HepG2 (cell line): Measurements from ENCODE around the gene PDIA5. TPM values are rescaled to one million over a fixed set of nuclear protein-coding genes. Genes with fewer than 3 reads are reported as not detected.

Experiments
- ATAC-seq: fragments of 200-7000 bp; cut with Tn5 transposase; 3 replicates; pipeline ENCODE4 v1.9.1; 2020; ENCODE audit warnings: mild to moderate bottlenecking, moderate library complexity
- BruUV-seq: library from RNA; stranded (reverse); fragments of 400-500 nt; replicated peaks from 2 replicates; lab custom pipeline; 2021; lab: Mats Ljungman, UMichigan
- CTCF ChIA-PET: fragments of 300-600 bp; formaldehyde crosslinking; extraction: SDS; loops from one replicate; lab custom pipeline; 2021; ENCODE audit warnings: low total read pairs, inconsistent platforms, low intra/inter-chr PET ratio; lab: Yijun Ruan, JAX
- POLR2A ChIA-PET: fragments of 350-600 bp; sonication (Branson Sonifier 250); formaldehyde crosslinking; loops from one replicate; lab custom pipeline; 2020; ENCODE audit warnings: antibody characterized with exemption, inconsistent platforms; lab: Yijun Ruan, JAX
- DNase-seq: peaks from one replicate; pipeline ENCODE4 v3.0.0-alpha.2; 2015; ENCODE audit warnings: low spot score
- FAIRE-seq: peaks from 3 replicates; lab custom pipeline; 2011; peaks lifted over from hg19 to GRCh38; lab: Jason Lieb, UNC
- H2AFZ ChIP-seq: one replicate; pipeline ENCODE4 v1.6.1; 2011; ENCODE audit warnings: low read length, inconsistent platforms
- H3K27ac ChIP-seq: fragments of 300-600 bp; 3 replicates; pipeline ENCODE4 v1.8.0; 2011; ENCODE audit warnings: mixed run types, mild to moderate bottlenecking, mixed read lengths, low read length, inconsistent platforms; ENCODE audit not compliant: insufficient read depth; ENCODE audit errors: extremely low read length
- H3K27me3 ChIP-seq, 2 experiments: fragments of 200-600 bp in 1 of 2; 2 replicates in 1 of 2; 3 replicates in 1 of 2; pipeline versions ENCODE4 v1.6.0 to v1.8.0; 2011; ENCODE audit warnings: low read length in 2 of 2, mild to moderate bottlenecking in 2 of 2, moderate library complexity in 2 of 2, inconsistent platforms in 1 of 2; ENCODE audit not compliant: insufficient read depth in 2 of 2, control insufficient read depth in 1 of 2
- H3K36me3 ChIP-seq, 2 experiments: fragments of 200-600 bp in 1 of 2; replicated peaks in 1 of 2; 2 replicates in 1 of 2; 3 replicates in 1 of 2; pipeline versions ENCODE4 v1.5.1 to v1.8.0; 2011; ENCODE audit warnings: low read length in 2 of 2, inconsistent platforms in 1 of 2; ENCODE audit not compliant: insufficient read depth in 2 of 2, control insufficient read depth in 1 of 2
- H3K4me1 ChIP-seq: 2 replicates; pipeline ENCODE4 v1.5.1; 2012; ENCODE audit warnings: low read length, inconsistent platforms; ENCODE audit not compliant: insufficient read depth
- H3K4me2 ChIP-seq: 2 replicates; pipeline ENCODE4 v1.6.0; 2011; ENCODE audit warnings: low read depth, low read length, inconsistent platforms
- H3K4me3 ChIP-seq, 3 experiments: fragments of 200-600 bp in 1 of 3; sonication (generic), shearing (Covaris generic) in 1 of 3; replicated peaks in 1 of 3; 2 replicates each; pipeline ENCODE4 v1.5.1; 2011 to 2016; ENCODE audit warnings: low read length in 3 of 3, inconsistent platforms in 2 of 3, low read depth in 2 of 3, mild to moderate bottlenecking in 2 of 3, control low read depth in 1 of 3, mixed read lengths in 1 of 3; ENCODE audit not compliant: insufficient read depth in 1 of 3
- H3K79me2 ChIP-seq: one replicate; pipeline ENCODE4 v1.6.1; 2011; ENCODE audit warnings: low read length, inconsistent platforms; ENCODE audit not compliant: insufficient read depth
- H3K9ac ChIP-seq: 2 replicates; pipeline ENCODE4 v1.6.0; 2011; ENCODE audit warnings: mild to moderate bottlenecking, low read depth, low read length, inconsistent platforms; ENCODE audit not compliant: insufficient read depth
- H3K9me3 ChIP-seq: 2 replicates; pipeline ENCODE4 v1.5.1; 2012; ENCODE audit warnings: mild to moderate bottlenecking, low read length
- H4K20me1 ChIP-seq: 2 replicates; pipeline ENCODE4 v1.6.0; 2011; ENCODE audit warnings: inconsistent platforms, mild to moderate bottlenecking, low read length, moderate library complexity; ENCODE audit not compliant: insufficient read depth
- BRF2 ChIP-seq: sonication (generic); formaldehyde crosslinking; IDR thresholded peaks from 2 replicates; pipeline ENCODE4 v1.8.1; 2022; ENCODE audit warnings: mild to moderate bottlenecking, missing genetic modification reagents
- EEA1 ChIP-seq: sonication (generic); formaldehyde crosslinking; IDR thresholded peaks from 2 replicates; pipeline ENCODE4 v1.5.1; 2020; ENCODE audit warnings: mild to moderate bottlenecking, missing genetic modification reagents, borderline replicate concordance
- GLMP ChIP-seq: sonication (generic); formaldehyde crosslinking; IDR thresholded peaks from 2 replicates; pipeline ENCODE4 v1.9.0; 2021; ENCODE audit warnings: missing genetic modification reagents, mild to moderate bottlenecking, borderline replicate concordance
- MED8 ChIP-seq: sonication (generic); formaldehyde crosslinking; IDR thresholded peaks from 2 replicates; pipeline ENCODE4 v1.8.1; 2023; ENCODE audit warnings: mild to moderate bottlenecking, missing genetic modification reagents; ENCODE audit not compliant: insufficient replicate concordance
- NFYC ChIP-seq: IDR thresholded peaks from 2 replicates; pipeline ENCODE4 v1.6.1; 2016; ENCODE audit warnings: missing genetic modification reagents, missing compliant biosample characterization
- SP140L ChIP-seq: sonication (generic); formaldehyde crosslinking; IDR thresholded peaks from 2 replicates; pipeline ENCODE4 v1.4.0; 2020; ENCODE audit warnings: missing genetic modification reagents, borderline replicate concordance
- STAG1 ChIP-seq: sonication (generic); formaldehyde crosslinking; IDR thresholded peaks from 2 replicates; pipeline ENCODE4 v1.4.0; 2020; ENCODE audit warnings: missing genetic modification reagents
- ZBTB1 ChIP-seq: sonication (generic); formaldehyde crosslinking; IDR thresholded peaks from 2 replicates; pipeline ENCODE4 v1.4.0; 2020; ENCODE audit warnings: missing genetic modification reagents, borderline replicate concordance
- ZMYM3 ChIP-seq: sonication (generic); formaldehyde crosslinking; IDR thresholded peaks from 2 replicates; pipeline ENCODE4 v1.5.1; 2020; ENCODE audit warnings: mild to moderate bottlenecking, missing genetic modification reagents
- ZNF124 ChIP-seq: sonication (generic); formaldehyde crosslinking; IDR thresholded peaks from 2 replicates; pipeline ENCODE4 v1.4.0; 2020; ENCODE audit warnings: missing genetic modification reagents
- ZNF17 ChIP-seq: sonication (generic); formaldehyde crosslinking; IDR thresholded peaks from 2 replicates; pipeline ENCODE4 v1.5.0; 2020; ENCODE audit warnings: mild to moderate bottlenecking, missing genetic modification reagents
- ZNF432 ChIP-seq: sonication (generic); formaldehyde crosslinking; IDR thresholded peaks from 2 replicates; pipeline ENCODE4 v1.5.0; 2020; ENCODE audit warnings: missing genetic modification reagents, mild to moderate bottlenecking, borderline replicate concordance
- ZNF501 ChIP-seq: sonication (generic); formaldehyde crosslinking; IDR thresholded peaks from 2 replicates; pipeline ENCODE4 v1.5.1; 2020; ENCODE audit warnings: mild to moderate bottlenecking, moderate library complexity, missing genetic modification reagents
- ZNF83 ChIP-seq: sonication (generic); formaldehyde crosslinking; IDR thresholded peaks from 2 replicates; pipeline ENCODE4 v1.4.0; 2020; ENCODE audit warnings: missing genetic modification reagents, mild to moderate bottlenecking, borderline replicate concordance
- in situ Hi-C: cut with HindIII; loops from 2 replicates; pipeline ENCODE4 v1.10.0; 2017; ENCODE audit warnings: low pct_unique_long_range_greater_than_20kb; ENCODE audit not compliant: extremely low pct_ligation_motif_present
- intact Hi-C: fragments of 100-400 bp; cut with micrococcal nuclease; formaldehyde crosslinking; loops from one replicate; pipeline ENCODE4 v1.10.0; 2022; ENCODE audit not compliant: unreplicated experiment
- polyA plus RNA-seq, 8 experiments: library from polyadenylated mRNA; depleted of rRNA in 3 of 8; stranded (reverse) in 7 of 8; unstranded in 1 of 8; fragments of >200 nt; fragmentation: Illumina TruSeq in 4 of 8; extraction: Trizol in 4 of 8; gene quantifications; 2 replicates each; pipeline versions ENCODE4 v1.2.1 to v1.2.3, GENCODE V29; 2011 to 2016; ENCODE audit warnings: low read depth in 4 of 8, missing spikeins in 1 of 8, mixed read lengths in 1 of 8; ENCODE audit not compliant: insufficient read depth in 1 of 8
- total RNA-seq, 5 experiments: library from RNA; depleted of rRNA; stranded (reverse); fragments of >200 nt; fragmentation: Illumina TruSeq; extraction: Trizol; gene quantifications; 2 replicates each; pipeline ENCODE4 v1.2.3, GENCODE V29; 2016; ENCODE audit warnings: low read depth in 1 of 5
- TF ChIP-seq, protein P1 (sequence below): sonication (generic); formaldehyde crosslinking; IDR thresholded peaks from 2 replicates; pipeline ENCODE4 v1.4.0; 2020; ENCODE audit warnings: missing genetic modification reagents, borderline replicate concordance

PDIA5 gene
- total and polyA plus RNA-seq, 2 of the 13 experiments (the other 11 are each of a cell fraction or from before 2014, with no cell fraction given), result 51.3 to 74.3 TPM

DNA sequence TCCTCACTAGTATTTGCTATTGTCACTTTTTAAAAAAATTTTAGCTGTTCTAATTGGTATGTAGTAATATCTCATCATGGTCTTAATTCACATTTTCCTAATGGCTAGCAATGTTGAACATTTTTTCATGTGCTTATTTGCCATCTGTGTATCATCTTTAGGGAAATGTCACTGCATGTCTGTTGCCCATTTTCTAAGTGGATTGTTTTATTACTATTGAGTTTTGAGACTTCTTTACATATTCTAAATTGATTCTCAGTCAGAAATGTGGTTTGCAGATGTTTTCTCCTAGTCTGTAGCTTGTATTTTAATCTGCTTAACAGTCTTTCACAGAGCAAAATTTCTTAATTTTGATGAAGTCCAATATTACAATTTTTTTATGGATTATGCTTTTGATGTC is 101.3 kb downstream of the PDIA5 start:
- Histone ChIP-seq H3K36me3 (peaks cover 8 to 30% of the 10 kb centered on the region in 2 experiments; a peak in 4 of 5 replicates), H3K27ac (no peak overlapping the region), H3K4me2 (no peak overlapping the region), H4K20me1 (no peaks in the 10 kb centered on the region), H3K9ac (no peak overlapping the region), H3K4me3 (no peak overlapping the region), H3K79me2 (no peaks in the 10 kb centered on the region), H3K4me1 (peaks cover 14% of the 10 kb centered on the region)
- DNase-seq (no peak), FAIRE-seq (no peak)
- in situ Hi-C loops, result no loop called here
- no TSS peak for BruUV-seq
- POLR2A ChIA-PET, result no interaction called here
- intact Hi-C loops, result no loop called here
- TF ChIP-seq ZNF432 (no peak), ZNF501 (no peak), ZMYM3 (CRISPR knock-in tag) (no peak), ZNF17 (CRISPR knock-in tag) (no peak), EEA1 (CRISPR knock-in tag) (no peak), ZNF124 (CRISPR knock-in tag) (no peak), MED8 (CRISPR knock-in tag) (no peak), ZNF83 (CRISPR knock-in tag) (no peak), BRF2 (CRISPR knock-in tag) (no peak), SP140L (CRISPR knock-in tag) (no peak), GLMP (CRISPR knock-in tag) (no peak), STAG1 (CRISPR knock-in tag) (no peak), ZBTB1 (CRISPR knock-in tag) (no peak), NFYC (no peak)
- TF ChIP-seq, protein P1, sequence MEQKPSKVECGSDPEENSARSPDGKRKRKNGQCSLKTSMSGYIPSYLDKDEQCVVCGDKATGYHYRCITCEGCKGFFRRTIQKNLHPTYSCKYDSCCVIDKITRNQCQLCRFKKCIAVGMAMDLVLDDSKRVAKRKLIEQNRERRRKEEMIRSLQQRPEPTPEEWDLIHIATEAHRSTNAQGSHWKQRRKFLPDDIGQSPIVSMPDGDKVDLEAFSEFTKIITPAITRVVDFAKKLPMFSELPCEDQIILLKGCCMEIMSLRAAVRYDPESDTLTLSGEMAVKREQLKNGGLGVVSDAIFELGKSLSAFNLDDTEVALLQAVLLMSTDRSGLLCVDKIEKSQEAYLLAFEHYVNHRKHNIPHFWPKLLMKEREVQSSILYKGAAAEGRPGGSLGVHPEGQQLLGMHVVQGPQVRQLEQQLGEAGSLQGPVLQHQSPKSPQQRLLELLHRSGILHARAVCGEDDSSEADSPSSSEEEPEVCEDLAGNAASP, result no peak
- TF ChIP-seq, all 625 proteins: peak for 0
- no peak overlapping the region for H2AFZ ChIP-seq
- CTCF ChIA-PET, result no interaction called here
- ATAC-seq, result no peak
- H3K9me3 ChIP-seq, result no peaks in the 10 kb centered on the region
- H3K27me3 ChIP-seq, result no peaks in the 10 kb centered on the region
